GM18951 (cell line): ENCODE results near the gene HDDC2.

Experiments
- POLR2A ChIP-seq: IDR thresholded peaks from 4 replicates; pipeline ENCODE4 v1.6.1; 2011; ENCODE audit warnings: mild to moderate bottlenecking; ENCODE audit not compliant: insufficient read length, insufficient read depth; ENCODE audit errors: extremely low read depth
- in situ Hi-C: fragments of 300-500 bp; cut with MboI; formaldehyde crosslinking; loops from one replicate; pipeline ENCODE4 v1.12.0; 2022; ENCODE audit warnings: low sequenced_read_pairs, mixed read lengths, inconsistent platforms; ENCODE audit not compliant: unreplicated experiment

The HDDC2 gene

GRCh38 chr6:125273965-125274364 is 27.8 kb downstream of the HDDC2 start:
- in situ Hi-C loops, result no loop called here
- TF ChIP-seq POLR2A, result no peak

- TF ChIP-seq POLR2A, result no peak
- in situ Hi-C loops, result no loop called here
These were observed 28.5 kb downstream of the HDDC2 start for GRCh38 chr6:125273251-125273650.

GRCh38 chr6:125271486-125272159 is 30.1 kb downstream of the HDDC2 start:
- TF ChIP-seq POLR2A, result no peak
- in situ Hi-C loops, result no loop called here

GRCh38 chr6:125270380-125270779 is 31.4 kb downstream of the HDDC2 start:
- in situ Hi-C loops, result no loop called here

GRCh38 chr6:125269328-125269985 is 32.3 kb downstream of the HDDC2 start:
- TF ChIP-seq POLR2A, result no peak
- in situ Hi-C loops, result no loop called here

More at GRCh38 chr6:125270380-125270779, 31.4 kb downstream of the HDDC2 start:
- no peak for TF ChIP-seq POLR2A

- no peak for TF ChIP-seq POLR2A
- in situ Hi-C loops, result no loop called here
These were observed 33.0 kb downstream of the HDDC2 start for GRCh38 chr6:125268765-125269164.

GRCh38 chr6:125267806-125268523 is 33.8 kb downstream of the HDDC2 start:
- no peak for TF ChIP-seq POLR2A
- in situ Hi-C loops, result no loop called here

- in situ Hi-C loops, result no loop called here
These were observed 37.3 kb downstream of the HDDC2 start for GRCh38 chr6:125264476-125264875.

GRCh38 chr6:125262016-125263013 is 39.5 kb downstream of the HDDC2 start:
- TF ChIP-seq POLR2A, result no peak

More at GRCh38 chr6:125264476-125264875, 37.3 kb downstream of the HDDC2 start:
- no peak for TF ChIP-seq POLR2A

GRCh38 chr6:125259354-125259736 is 42.4 kb downstream of the HDDC2 start:
- in situ Hi-C loops, result no loop called here
- TF ChIP-seq POLR2A, result no peak

More at GRCh38 chr6:125262016-125263013, 39.5 kb downstream of the HDDC2 start:
- in situ Hi-C loops, result no loop called here

- in situ Hi-C loops, result no loop called here
These were observed 43.0 kb downstream of the HDDC2 start for GRCh38 chr6:125258651-125259353.

GRCh38 chr6:125257351-125257750 is 44.4 kb downstream of the HDDC2 start:
- in situ Hi-C loops, result no loop called here
- no peak for TF ChIP-seq POLR2A

More at GRCh38 chr6:125258651-125259353, 43.0 kb downstream of the HDDC2 start:
- no peak for TF ChIP-seq POLR2A

- TF ChIP-seq POLR2A, result no peak
- in situ Hi-C loops, result no loop called here
These were observed 46.6 kb downstream of the HDDC2 start for GRCh38 chr6:125255201-125255600.
